ENCODE data around the gene ST3GAL5.
"Not testable (repeated sequence)": the region's sequence is repeated elsewhere in the genome, so short reads cannot be mapped to it uniquely, and the experiment has no call there.

DNA sequence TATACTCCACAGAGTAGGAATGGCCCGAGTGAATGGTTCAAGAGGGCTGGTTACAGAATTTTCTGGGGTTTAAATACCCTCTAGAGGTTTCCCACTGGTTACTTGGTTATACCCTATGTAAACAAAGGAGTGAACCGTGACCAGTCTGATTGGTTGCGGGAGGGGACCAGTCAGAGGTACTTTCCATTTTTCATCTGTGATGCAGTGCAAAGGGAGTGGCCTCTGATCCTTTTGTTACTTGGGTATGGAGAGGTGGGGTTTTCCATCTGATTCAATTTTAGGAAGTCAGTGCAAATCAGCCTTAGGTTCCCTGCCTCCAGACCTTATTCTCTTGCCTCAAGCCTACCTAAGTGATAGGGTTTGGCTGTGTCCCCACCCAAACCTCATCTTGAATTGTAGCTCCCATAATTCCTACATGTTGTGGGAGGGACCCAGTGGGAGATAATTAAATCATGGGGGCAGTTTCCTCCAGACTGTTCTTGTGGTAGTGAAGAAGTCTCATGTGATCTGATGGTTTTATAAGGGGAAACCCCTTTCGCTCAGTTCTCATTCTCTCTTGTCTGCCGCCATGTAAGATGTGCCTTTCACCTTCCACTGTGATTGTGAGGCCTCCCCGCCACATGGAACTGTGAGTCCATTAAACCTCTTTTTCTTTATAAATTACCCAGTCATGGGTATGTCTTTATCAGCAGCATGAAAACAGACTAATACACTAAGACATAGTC is 5.9 kb upstream of the ST3GAL5 start:
- TF ChIP-seq, protein P1, sequence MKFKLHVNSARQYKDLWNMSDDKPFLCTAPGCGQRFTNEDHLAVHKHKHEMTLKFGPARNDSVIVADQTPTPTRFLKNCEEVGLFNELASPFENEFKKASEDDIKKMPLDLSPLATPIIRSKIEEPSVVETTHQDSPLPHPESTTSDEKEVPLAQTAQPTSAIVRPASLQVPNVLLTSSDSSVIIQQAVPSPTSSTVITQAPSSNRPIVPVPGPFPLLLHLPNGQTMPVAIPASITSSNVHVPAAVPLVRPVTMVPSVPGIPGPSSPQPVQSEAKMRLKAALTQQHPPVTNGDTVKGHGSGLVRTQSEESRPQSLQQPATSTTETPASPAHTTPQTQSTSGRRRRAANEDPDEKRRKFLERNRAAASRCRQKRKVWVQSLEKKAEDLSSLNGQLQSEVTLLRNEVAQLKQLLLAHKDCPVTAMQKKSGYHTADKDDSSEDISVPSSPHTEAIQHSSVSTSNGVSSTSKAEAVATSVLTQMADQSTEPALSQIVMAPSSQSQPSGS (IDR thresholded peaks at IDR 0.05; ENCODE audit: low read length): not testable (repeated sequence)
- not testable (repeated sequence) for TF ChIP-seq ATF3 (IDR thresholded peaks at IDR 0.05; ENCODE audit: insufficient read depth, low read depth, low read length); CTCF (IDR thresholded peaks at IDR 0.05; ENCODE audit: control extremely low read depth in 1 of 3, insufficient read depth in 1 of 3, low read depth in 1 of 3, low read length in 3 of 3); EZH2 (IDR thresholded peaks at IDR 0.05; ENCODE audit: low read depth, low read length, severe bottlenecking); NRF1 (IDR thresholded peaks at IDR 0.05; ENCODE audit: low read depth, low read length); CHD2 (IDR thresholded peaks at IDR 0.05; ENCODE audit: low read length); ZNF274 (IDR thresholded peaks at IDR 0.05; ENCODE audit: borderline replicate concordance, extremely low read depth, low read length)

Data from H1 (cell line).